ENCODE measurements around the gene GIT2. TPM values are rescaled to one million over a fixed set of nuclear protein-coding genes. Genes with fewer than 3 reads are reported as not detected.

Gene GIT2
- total and polyA plus RNA-seq, 2 of the 8 experiments (the other 6 are each of a cell fraction or from before 2014, with no cell fraction given) = 9.6 to 20.7 TPM

GRCh38 chr12:109912855-109913321 is 83.3 kb downstream of the GIT2 start (continued):
- TF ChIP-seq RXRA (IDR thresholded peaks at IDR 0.05; ENCODE audit: insufficient read depth, low read depth, low read length) = no peak
- TF ChIP-seq CBX5 (IDR thresholded peaks at IDR 0.05; ENCODE audit: low read depth, low read length) = no peak
- no peak for TF ChIP-seq SP4 (IDR thresholded peaks at IDR 0.05; ENCODE audit: low read length)
- TF ChIP-seq SIRT6 (IDR thresholded peaks at IDR 0.05; ENCODE audit: low read length) = no peak
- TF ChIP-seq ZNF274 (IDR thresholded peaks at IDR 0.05; ENCODE audit: borderline replicate concordance, extremely low read depth, low read length) = no peak
- TF ChIP-seq E2F6 (IDR thresholded peaks at IDR 0.05) = no peak
- no peak for TF ChIP-seq SIN3A (conservative IDR thresholded peaks at IDR 0.05 in 1 of 2, IDR thresholded peaks at IDR 0.05 in 1 of 2; ENCODE audit: low read depth in 1 of 2, low read length in 2 of 2)
